Activated naive CD4-positive, alpha-beta T cell treated with anti-CD3 and anti-CD28 coated beads, Interleukin-2, amount 50 U/mL, for 24 hours (primary cell): Measurements from ENCODE around the gene ZNF302.
A peak's percentile ranks its signal among the peaks of the same experiment; 100 is the strongest.

ENCODE experiments used
- H3K27ac Mint-ChIP-seq: one replicate; pipeline ENCODE4 v1.8.0; 2021; ENCODE audit warnings: mild to moderate bottlenecking, mixed read lengths
- H3K27me3 Mint-ChIP-seq: one replicate; pipeline ENCODE4 v1.8.0; 2021; ENCODE audit warnings: mixed read lengths
- H3K36me3 Mint-ChIP-seq: one replicate; pipeline ENCODE4 v1.8.0; 2021; ENCODE audit warnings: mixed read lengths
- H3K4me1 Mint-ChIP-seq: one replicate; pipeline ENCODE4 v1.8.0; 2021; ENCODE audit warnings: mixed read lengths
- H3K4me3 Mint-ChIP-seq: one replicate; pipeline ENCODE4 v1.8.0; 2021; ENCODE audit warnings: mild to moderate bottlenecking, mixed read lengths
- H3K9me3 Mint-ChIP-seq: one replicate; pipeline ENCODE4 v1.8.0; 2021; ENCODE audit warnings: mixed read lengths

Gene ZNF302

GRCh38 chr19:34687348-34687747 is 9.9 kb downstream of the ZNF302 start:
- H3K27ac Mint-ChIP-seq = no peak overlapping the region
- H3K4me3 Mint-ChIP-seq = no peak overlapping the region
- peaks cover 28% of the 10 kb centered on the region for H3K36me3 Mint-ChIP-seq
- peaks cover 19% of the 10 kb centered on the region for H3K9me3 Mint-ChIP-seq
- H3K4me1 Mint-ChIP-seq = no peaks in the 10 kb centered on the region
- peaks cover 8% of the 10 kb centered on the region for H3K27me3 Mint-ChIP-seq

DNA sequence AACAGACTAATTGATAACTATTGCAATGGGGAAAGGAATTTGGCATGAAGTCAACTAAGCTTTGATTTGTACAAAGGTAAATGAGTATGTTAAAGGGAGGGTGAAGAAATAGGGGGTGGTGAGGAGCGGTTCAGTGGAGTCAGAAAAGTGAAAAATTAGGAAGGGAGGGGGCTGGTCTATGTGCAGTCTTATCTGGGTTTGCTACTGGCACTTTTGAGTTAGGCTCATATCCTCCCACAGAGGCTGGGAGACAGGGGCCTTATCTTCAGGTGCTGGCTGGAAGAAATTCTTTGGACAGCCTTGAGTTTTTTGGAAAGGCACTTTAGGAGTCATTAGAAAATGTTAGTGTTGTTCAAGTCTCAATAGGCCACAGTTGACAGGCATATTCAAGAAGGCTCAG is 11.1 kb downstream of the ZNF302 start:
- H3K27me3 Mint-ChIP-seq = peaks cover 18% of the 10 kb centered on the region
- no peak overlapping the region for H3K27ac Mint-ChIP-seq
- peaks cover 22% of the 10 kb centered on the region for H3K9me3 Mint-ChIP-seq
- H3K4me1 Mint-ChIP-seq = no peaks in the 10 kb centered on the region
- H3K36me3 Mint-ChIP-seq = peaks cover 22% of the 10 kb centered on the region
- no peak overlapping the region for H3K4me3 Mint-ChIP-seq

- Mint-ChIP-seq H3K36me3 (peaks cover 14% of the 10 kb centered on the region), H3K27me3 (peaks cover 30% of the 10 kb centered on the region), H3K9me3 (peaks cover 34% of the 10 kb centered on the region), H3K4me3 (no peak overlapping the region), H3K4me1 (no peaks in the 10 kb centered on the region), H3K27ac (no peak overlapping the region)
These were observed 12.9 kb downstream of the ZNF302 start for GRCh38 chr19:34690372-34690771.

GRCh38 chr19:34692549-34692948 is 15.1 kb downstream of the ZNF302 start:
- Mint-ChIP-seq H3K4me3 (no peak overlapping the region), H3K36me3 (peaks cover 8% of the 10 kb centered on the region), H3K27me3 (peaks cover 34% of the 10 kb centered on the region), H3K4me1 (no peaks in the 10 kb centered on the region), H3K27ac (no peak overlapping the region), H3K9me3 (peaks cover 34% of the 10 kb centered on the region)

- H3K4me1 Mint-ChIP-seq = peaks cover 3% of the 10 kb centered on the region
- H3K27ac Mint-ChIP-seq = no peak overlapping the region
- H3K27me3 Mint-ChIP-seq = peaks cover 17% of the 10 kb centered on the region
- H3K4me3 Mint-ChIP-seq = no peak overlapping the region
- peaks cover 4% of the 10 kb centered on the region for H3K36me3 Mint-ChIP-seq
- H3K9me3 Mint-ChIP-seq = no peaks in the 10 kb centered on the region
These were observed 30.2 kb downstream of the ZNF302 start for GRCh38 chr19:34707661-34708060.

GRCh38 chr19:34711890-34712289 is 34.4 kb downstream of the ZNF302 start:
- Mint-ChIP-seq H3K9me3 (peaks cover 16% of the 10 kb centered on the region), H3K27me3 (peaks cover 16% of the 10 kb centered on the region), H3K36me3 (peaks cover 12% of the 10 kb centered on the region), H3K4me1 (peaks cover 4% of the 10 kb centered on the region), H3K4me3 (no peak overlapping the region), H3K27ac (no peak overlapping the region)

- H3K9me3 Mint-ChIP-seq = peaks cover 16% of the 10 kb centered on the region
- H3K36me3 Mint-ChIP-seq = peaks cover 12% of the 10 kb centered on the region
- H3K27me3 Mint-ChIP-seq = peaks cover 16% of the 10 kb centered on the region
- H3K4me3 Mint-ChIP-seq = no peak overlapping the region
- H3K4me1 Mint-ChIP-seq = peaks cover 4% of the 10 kb centered on the region
- H3K27ac Mint-ChIP-seq = no peak overlapping the region
These were observed 35.1 kb downstream of the ZNF302 start for GRCh38 chr19:34712395-34713261.

DNA sequence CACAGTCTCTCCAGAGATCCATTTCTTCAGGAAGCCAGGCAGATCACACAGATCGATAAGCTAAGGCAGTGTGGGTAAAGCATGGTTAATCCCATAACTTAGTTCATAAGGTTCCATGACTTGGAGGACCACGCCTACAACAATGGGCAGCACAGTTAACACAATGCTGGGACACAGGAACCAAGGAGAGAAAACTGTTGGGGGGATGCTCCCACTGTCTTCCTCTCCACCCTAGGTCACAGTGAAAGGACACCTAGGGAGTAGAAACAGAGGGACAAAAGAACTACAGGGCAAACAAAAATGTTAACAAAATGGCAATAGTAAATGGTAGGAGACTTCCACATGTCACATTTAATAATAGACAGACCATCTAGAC is 35.8 kb downstream of the ZNF302 start:
- Mint-ChIP-seq H3K4me3 (no peak overlapping the region), H3K27ac (no peak overlapping the region), H3K36me3 (peaks cover 12% of the 10 kb centered on the region), H3K9me3 (peaks cover 16% of the 10 kb centered on the region), H3K4me1 (peaks cover 4% of the 10 kb centered on the region), H3K27me3 (peaks cover 16% of the 10 kb centered on the region)

- Mint-ChIP-seq H3K36me3 (peaks cover 12% of the 10 kb centered on the region), H3K27ac (no peak overlapping the region), H3K4me3 (no peak overlapping the region), H3K4me1 (peaks cover 4% of the 10 kb centered on the region), H3K27me3 (peaks cover 16% of the 10 kb centered on the region), H3K9me3 (peaks cover 16% of the 10 kb centered on the region)
These were observed 37.9 kb downstream of the ZNF302 start for GRCh38 chr19:34715357-34715756.

GRCh38 chr19:34722353-34722752 is 44.9 kb downstream of the ZNF302 start:
- H3K4me3 Mint-ChIP-seq = no peak overlapping the region
- H3K27me3 Mint-ChIP-seq = peaks cover 16% of the 10 kb centered on the region
- H3K4me1 Mint-ChIP-seq = no peaks in the 10 kb centered on the region
- H3K36me3 Mint-ChIP-seq = no peaks in the 10 kb centered on the region
- no peak overlapping the region for H3K27ac Mint-ChIP-seq
- H3K9me3 Mint-ChIP-seq = no peaks in the 10 kb centered on the region

- Mint-ChIP-seq H3K4me3 (no peak overlapping the region), H3K27me3 (peaks cover 19% of the 10 kb centered on the region), H3K36me3 (no peaks in the 10 kb centered on the region), H3K9me3 (no peaks in the 10 kb centered on the region), H3K27ac (peak overlapping the region; percentile 23), H3K4me1 (no peaks in the 10 kb centered on the region)
These were observed 47.9 kb downstream of the ZNF302 start for GRCh38 chr19:34725400-34725799.

DNA sequence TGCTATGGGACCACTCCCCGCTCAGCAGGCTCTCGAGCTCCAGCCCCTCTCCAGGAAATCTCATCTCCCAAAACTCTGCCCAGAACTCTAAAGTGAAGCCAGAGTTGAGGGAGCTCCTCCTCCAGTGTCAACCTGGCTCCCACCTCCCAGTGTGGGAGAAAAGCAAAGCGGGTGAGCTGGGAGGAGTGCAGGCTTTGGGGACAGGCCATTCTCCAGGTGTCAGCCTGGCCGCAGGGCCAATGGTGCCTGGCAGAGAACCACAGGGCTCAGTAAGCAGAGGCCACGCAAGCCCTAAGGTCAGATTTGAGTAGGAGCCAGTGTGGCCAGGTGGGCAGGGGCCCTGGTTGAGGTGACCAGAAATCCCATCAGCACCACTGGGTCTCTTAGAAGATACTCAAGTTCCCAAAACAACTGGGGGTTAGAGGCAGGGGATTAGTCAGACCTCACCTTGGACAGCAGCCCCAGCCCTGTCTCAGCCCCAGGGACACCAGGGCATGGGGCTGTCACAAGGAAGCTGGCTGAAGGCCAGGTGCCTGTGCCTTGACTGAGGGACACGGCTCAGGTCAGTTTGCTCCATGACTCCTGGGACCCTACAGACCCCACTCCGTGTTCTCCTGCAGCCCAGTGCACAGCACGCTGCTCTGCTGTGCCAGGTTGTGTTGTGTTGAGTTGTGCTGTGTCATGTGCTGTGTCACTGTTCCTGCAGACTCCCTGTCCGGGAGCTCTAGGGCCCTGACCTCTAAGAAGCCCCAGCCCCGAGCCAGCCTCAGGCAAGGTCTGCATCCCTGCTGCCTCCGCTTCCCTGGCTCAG is 53.7 kb downstream of the ZNF302 start:
- H3K36me3 Mint-ChIP-seq = peaks cover 13% of the 10 kb centered on the region

GRCh38 chr19:34731964-34732363 is 54.5 kb downstream of the ZNF302 start:
- Mint-ChIP-seq H3K27me3 (peaks cover 5% of the 10 kb centered on the region), H3K4me1 (peaks cover 19% of the 10 kb centered on the region), H3K9me3 (peaks cover 9% of the 10 kb centered on the region), H3K4me3 (no peak overlapping the region), H3K36me3 (peaks cover 18% of the 10 kb centered on the region), H3K27ac (no peak overlapping the region)

More for the DNA sequence above, 53.7 kb downstream of the ZNF302 start:
- Mint-ChIP-seq H3K27ac (no peak overlapping the region), H3K27me3 (peaks cover 10% of the 10 kb centered on the region), H3K4me1 (peaks cover 19% of the 10 kb centered on the region), H3K9me3 (peaks cover 9% of the 10 kb centered on the region), H3K4me3 (peak overlapping the region; percentile 36)

DNA sequence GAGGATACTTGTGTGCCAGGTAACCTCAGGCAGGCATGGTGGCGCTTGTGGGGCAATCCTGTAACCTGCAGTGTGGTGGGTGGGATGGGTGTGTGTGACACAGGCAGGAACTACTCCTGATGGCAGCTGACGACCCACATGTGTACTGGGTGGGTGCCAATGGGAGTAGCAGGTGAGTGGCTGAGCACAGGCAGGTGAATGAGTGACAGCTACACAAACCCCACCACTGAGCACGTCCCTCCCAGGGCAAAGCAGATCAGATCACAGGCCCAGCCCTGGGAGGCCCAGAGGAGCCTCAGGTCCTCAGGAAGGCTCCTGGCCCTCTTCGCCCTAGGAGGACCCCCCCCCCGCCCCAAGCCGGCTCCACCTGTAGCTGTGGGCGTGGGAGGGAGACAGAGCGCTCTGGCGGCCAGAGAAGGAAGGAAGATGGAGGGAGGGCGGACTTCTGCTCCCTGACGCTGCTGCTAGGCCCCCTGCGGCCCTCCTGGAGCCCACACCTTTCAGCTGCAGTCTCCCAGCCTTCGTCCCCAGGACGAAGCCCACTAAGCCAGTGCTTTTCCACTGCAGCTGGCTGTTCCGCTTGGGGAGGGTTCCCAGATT is 55.2 kb downstream of the ZNF302 start:
- H3K27ac Mint-ChIP-seq = peak overlapping the region; percentile 74
- H3K36me3 Mint-ChIP-seq = peaks cover 19% of the 10 kb centered on the region
- peaks cover 19% of the 10 kb centered on the region for H3K4me1 Mint-ChIP-seq
- peak overlapping the region; percentile 62 for H3K4me3 Mint-ChIP-seq
- no peaks in the 10 kb centered on the region for H3K27me3 Mint-ChIP-seq
- H3K9me3 Mint-ChIP-seq = peaks cover 9% of the 10 kb centered on the region

- Mint-ChIP-seq H3K36me3 (peaks cover 23% of the 10 kb centered on the region), H3K4me3 (peak overlapping the region; percentile 97)
These were observed 55.8 kb downstream of the ZNF302 start for GRCh38 chr19:34733266-34733745.

More at GRCh38 chr19:34733266-34733745, 55.8 kb downstream of the ZNF302 start:
- peak overlapping the region; percentile 99 for H3K27ac Mint-ChIP-seq
- peaks cover 13% of the 10 kb centered on the region for H3K9me3 Mint-ChIP-seq
- H3K4me1 Mint-ChIP-seq = peaks cover 19% of the 10 kb centered on the region
- no peaks in the 10 kb centered on the region for H3K27me3 Mint-ChIP-seq
